HepG2 (cell line): ENCODE results near the gene ATP2A2. TPM values are rescaled to one million over a fixed set of nuclear protein-coding genes. Genes with fewer than 3 reads are reported as not detected.

Source experiments
- CHD4 ChIP-seq: fragments of 200-600 bp; sonication (generic); IDR thresholded peaks from 2 replicates; pipeline ENCODE4 v1.7.0; 2017; ENCODE audit warnings: mild to moderate bottlenecking, low read length, borderline replicate concordance
- GATAD2A ChIP-seq: IDR thresholded peaks from 2 replicates; pipeline ENCODE4 v1.6.1; 2016
- MBNL3 ChIP-seq: fragments of 250-450 bp; sonication (Bioruptor Pico); conservative IDR thresholded peaks from 2 replicates; pipeline ENCODE4 v1.8.0; 2022; ENCODE audit warnings: mild to moderate bottlenecking, inconsistent platforms
- NR2C2 ChIP-seq: sonication (generic); formaldehyde crosslinking; IDR thresholded peaks from 2 replicates; pipeline ENCODE4 v1.4.0; 2020; ENCODE audit warnings: missing genetic modification reagents, mild to moderate bottlenecking, moderate library complexity, borderline replicate concordance
- PCBP2 ChIP-seq: fragments of 200-400 bp; formaldehyde crosslinking; optimal IDR thresholded peaks from 2 replicates; pipeline ENCODE3; 2018; ENCODE audit warnings: low read length, low read depth; ENCODE audit not compliant: poor library complexity, severe bottlenecking
- SP4 ChIP-seq: sonication (generic); formaldehyde crosslinking; IDR thresholded peaks from 2 replicates; pipeline ENCODE4 v1.8.1; 2023; ENCODE audit warnings: mild to moderate bottlenecking, missing genetic modification reagents
- XBP1 ChIP-seq: sonication (generic); formaldehyde crosslinking; IDR thresholded peaks from 2 replicates; pipeline ENCODE4 v1.5.0; 2020; ENCODE audit warnings: missing genetic modification reagents
- ZFAT ChIP-seq: sonication (generic); formaldehyde crosslinking; conservative IDR thresholded peaks from 2 replicates; pipeline ENCODE4 v1.8.1; 2023; ENCODE audit warnings: missing genetic modification reagents, inconsistent platforms
- ZNF850 ChIP-seq: sonication (generic); formaldehyde crosslinking; conservative IDR thresholded peaks from 2 replicates; pipeline ENCODE4 v1.9.0; 2021; ENCODE audit warnings: mild to moderate bottlenecking, missing genetic modification reagents
- polyA plus RNA-seq, 8 experiments: library from polyadenylated mRNA; depleted of rRNA in 3 of 8; stranded (reverse) in 7 of 8; unstranded in 1 of 8; fragments of >200 nt; fragmentation: Illumina TruSeq in 4 of 8; extraction: Trizol in 4 of 8; gene quantifications; 2 replicates each; pipeline versions ENCODE4 v1.2.1 to v1.2.3, GENCODE V29; 2011 to 2016; ENCODE audit warnings: low read depth in 4 of 8, missing spikeins in 1 of 8, mixed read lengths in 1 of 8; ENCODE audit not compliant: insufficient read depth in 1 of 8
- total RNA-seq, 5 experiments: library from RNA; depleted of rRNA; stranded (reverse); fragments of >200 nt; fragmentation: Illumina TruSeq; extraction: Trizol; gene quantifications; 2 replicates each; pipeline ENCODE4 v1.2.3, GENCODE V29; 2016; ENCODE audit warnings: low read depth in 1 of 5
- TF ChIP-seq, protein P1 (sequence below): sonication (generic); formaldehyde crosslinking; IDR thresholded peaks from 2 replicates; pipeline ENCODE4 v1.9.0; 2021; ENCODE audit warnings: missing genetic modification reagents, borderline replicate concordance
- TF ChIP-seq, protein P2 (sequence below): sonication (generic); formaldehyde crosslinking; IDR thresholded peaks from 2 replicates; pipeline ENCODE4 v1.4.0; 2020; ENCODE audit warnings: low read depth, missing genetic modification reagents
- TF ChIP-seq, protein P3 (sequence below): sonication (generic); formaldehyde crosslinking; IDR thresholded peaks from 2 replicates; pipeline ENCODE4 v1.5.0; 2020; ENCODE audit warnings: mild to moderate bottlenecking, missing genetic modification reagents, moderate library complexity
- TF ChIP-seq, protein P4 (sequence below): sonication (generic); formaldehyde crosslinking; IDR thresholded peaks from 2 replicates; pipeline ENCODE4 v1.4.0; 2020; ENCODE audit warnings: missing genetic modification reagents
- TF ChIP-seq, protein P5 (sequence below): IDR thresholded peaks from 2 replicates; pipeline ENCODE4 v1.6.1; 2012; ENCODE audit warnings: low read length, improper control_type of control experiment

ATP2A2 gene
- total and polyA plus RNA-seq, 2 of the 13 experiments (the other 11 are each of a cell fraction or from before 2014, with no cell fraction given), result 35.4 to 85.5 TPM

DNA sequence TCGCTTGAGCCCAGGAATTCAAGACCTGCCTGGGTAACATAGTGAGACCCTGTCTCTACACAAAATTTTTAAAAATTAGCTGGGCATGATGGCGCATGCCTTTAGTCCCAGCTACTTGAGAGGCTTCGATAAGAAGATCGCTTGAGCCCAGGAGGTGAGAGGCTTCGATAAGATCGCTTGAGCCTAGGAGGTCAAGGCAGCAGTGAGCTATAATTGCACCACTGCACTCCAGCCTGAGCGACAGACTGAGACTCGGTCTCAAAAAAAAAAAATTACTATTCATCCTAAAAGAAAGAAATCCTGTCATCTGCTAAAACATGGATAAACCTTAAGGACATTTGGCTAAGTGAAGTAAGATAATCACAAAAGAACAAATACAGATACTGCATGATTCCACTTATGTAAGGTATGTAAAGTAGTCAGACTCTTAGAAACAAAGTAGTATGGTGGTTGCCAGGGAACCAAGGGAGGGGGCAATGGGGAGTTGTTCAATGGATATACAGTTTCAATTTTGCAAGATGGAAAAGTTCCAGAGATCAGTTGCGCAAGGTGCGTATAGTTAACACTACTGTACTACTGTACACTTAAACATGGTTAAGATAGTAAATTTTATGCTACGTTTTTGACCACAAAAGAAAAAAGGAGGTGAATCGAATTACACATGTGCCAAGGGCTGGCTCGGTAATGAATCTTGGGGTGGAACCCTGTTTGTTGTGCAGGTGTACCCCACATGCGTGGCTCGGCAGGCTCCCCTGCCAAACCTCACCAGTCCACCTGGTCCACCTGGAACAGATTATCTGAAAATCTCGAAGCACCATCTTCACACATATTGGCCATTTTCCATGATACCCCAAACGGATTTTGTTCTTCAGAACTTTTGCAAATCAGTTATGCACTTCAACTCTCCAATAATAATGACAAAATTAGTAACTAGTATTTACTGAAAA lies 18.3 kb upstream of the ATP2A2 start (continued):
- TF ChIP-seq, protein P1, sequence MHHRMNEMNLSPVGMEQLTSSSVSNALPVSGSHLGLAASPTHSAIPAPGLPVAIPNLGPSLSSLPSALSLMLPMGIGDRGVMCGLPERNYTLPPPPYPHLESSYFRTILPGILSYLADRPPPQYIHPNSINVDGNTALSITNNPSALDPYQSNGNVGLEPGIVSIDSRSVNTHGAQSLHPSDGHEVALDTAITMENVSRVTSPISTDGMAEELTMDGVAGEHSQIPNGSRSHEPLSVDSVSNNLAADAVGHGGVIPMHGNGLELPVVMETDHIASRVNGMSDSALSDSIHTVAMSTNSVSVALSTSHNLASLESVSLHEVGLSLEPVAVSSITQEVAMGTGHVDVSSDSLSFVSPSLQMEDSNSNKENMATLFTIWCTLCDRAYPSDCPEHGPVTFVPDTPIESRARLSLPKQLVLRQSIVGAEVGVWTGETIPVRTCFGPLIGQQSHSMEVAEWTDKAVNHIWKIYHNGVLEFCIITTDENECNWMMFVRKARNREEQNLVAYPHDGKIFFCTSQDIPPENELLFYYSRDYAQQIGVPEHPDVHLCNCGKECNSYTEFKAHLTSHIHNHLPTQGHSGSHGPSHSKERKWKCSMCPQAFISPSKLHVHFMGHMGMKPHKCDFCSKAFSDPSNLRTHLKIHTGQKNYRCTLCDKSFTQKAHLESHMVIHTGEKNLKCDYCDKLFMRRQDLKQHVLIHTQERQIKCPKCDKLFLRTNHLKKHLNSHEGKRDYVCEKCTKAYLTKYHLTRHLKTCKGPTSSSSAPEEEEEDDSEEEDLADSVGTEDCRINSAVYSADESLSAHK (CRISPR knock-in tag), result no peak
- TF ChIP-seq CHD4 (peak; percentile 11; the same call in 1 of the 2 replicates), MBNL3 (CRISPR knock-in tag) (no peak), GATAD2A (CRISPR knock-in tag) (peak; percentile 43), ZFAT (no peak), ZNF850 (no peak), NR2C2 (no peak), SP4 (CRISPR knock-in tag) (no peak), XBP1 (CRISPR knock-in tag) (no peak), PCBP2 (no peak)
- TF ChIP-seq, protein P2, sequence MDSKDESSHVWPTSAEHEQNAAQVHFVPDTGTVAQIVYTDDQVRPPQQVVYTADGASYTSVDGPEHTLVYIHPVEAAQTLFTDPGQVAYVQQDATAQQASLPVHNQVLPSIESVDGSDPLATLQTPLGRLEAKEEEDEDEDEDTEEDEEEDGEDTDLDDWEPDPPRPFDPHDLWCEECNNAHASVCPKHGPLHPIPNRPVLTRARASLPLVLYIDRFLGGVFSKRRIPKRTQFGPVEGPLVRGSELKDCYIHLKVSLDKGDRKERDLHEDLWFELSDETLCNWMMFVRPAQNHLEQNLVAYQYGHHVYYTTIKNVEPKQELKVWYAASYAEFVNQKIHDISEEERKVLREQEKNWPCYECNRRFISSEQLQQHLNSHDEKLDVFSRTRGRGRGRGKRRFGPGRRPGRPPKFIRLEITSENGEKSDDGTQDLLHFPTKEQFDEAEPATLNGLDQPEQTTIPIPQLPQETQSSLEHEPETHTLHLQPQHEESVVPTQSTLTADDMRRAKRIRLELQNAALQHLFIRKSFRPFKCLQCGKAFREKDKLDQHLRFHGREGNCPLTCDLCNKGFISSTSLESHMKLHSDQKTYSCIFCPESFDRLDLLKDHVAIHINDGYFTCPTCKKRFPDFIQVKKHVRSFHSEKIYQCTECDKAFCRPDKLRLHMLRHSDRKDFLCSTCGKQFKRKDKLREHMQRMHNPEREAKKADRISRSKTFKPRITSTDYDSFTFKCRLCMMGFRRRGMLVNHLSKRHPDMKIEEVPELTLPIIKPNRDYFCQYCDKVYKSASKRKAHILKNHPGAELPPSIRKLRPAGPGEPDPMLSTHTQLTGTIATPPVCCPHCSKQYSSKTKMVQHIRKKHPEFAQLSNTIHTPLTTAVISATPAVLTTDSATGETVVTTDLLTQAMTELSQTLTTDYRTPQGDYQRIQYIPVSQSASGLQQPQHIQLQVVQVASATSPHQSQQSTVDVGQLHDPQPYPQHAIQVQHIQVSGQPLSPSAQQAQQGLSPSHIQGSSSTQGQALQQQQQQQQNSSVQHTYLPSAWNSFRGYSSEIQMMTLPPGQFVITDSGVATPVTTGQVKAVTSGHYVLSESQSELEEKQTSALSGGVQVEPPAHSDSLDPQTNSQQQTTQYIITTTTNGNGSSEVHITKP (CRISPR knock-in tag), result no peak
- TF ChIP-seq, protein P3, sequence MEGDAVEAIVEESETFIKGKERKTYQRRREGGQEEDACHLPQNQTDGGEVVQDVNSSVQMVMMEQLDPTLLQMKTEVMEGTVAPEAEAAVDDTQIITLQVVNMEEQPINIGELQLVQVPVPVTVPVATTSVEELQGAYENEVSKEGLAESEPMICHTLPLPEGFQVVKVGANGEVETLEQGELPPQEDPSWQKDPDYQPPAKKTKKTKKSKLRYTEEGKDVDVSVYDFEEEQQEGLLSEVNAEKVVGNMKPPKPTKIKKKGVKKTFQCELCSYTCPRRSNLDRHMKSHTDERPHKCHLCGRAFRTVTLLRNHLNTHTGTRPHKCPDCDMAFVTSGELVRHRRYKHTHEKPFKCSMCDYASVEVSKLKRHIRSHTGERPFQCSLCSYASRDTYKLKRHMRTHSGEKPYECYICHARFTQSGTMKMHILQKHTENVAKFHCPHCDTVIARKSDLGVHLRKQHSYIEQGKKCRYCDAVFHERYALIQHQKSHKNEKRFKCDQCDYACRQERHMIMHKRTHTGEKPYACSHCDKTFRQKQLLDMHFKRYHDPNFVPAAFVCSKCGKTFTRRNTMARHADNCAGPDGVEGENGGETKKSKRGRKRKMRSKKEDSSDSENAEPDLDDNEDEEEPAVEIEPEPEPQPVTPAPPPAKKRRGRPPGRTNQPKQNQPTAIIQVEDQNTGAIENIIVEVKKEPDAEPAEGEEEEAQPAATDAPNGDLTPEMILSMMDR, result no peak
- TF ChIP-seq, protein P4, sequence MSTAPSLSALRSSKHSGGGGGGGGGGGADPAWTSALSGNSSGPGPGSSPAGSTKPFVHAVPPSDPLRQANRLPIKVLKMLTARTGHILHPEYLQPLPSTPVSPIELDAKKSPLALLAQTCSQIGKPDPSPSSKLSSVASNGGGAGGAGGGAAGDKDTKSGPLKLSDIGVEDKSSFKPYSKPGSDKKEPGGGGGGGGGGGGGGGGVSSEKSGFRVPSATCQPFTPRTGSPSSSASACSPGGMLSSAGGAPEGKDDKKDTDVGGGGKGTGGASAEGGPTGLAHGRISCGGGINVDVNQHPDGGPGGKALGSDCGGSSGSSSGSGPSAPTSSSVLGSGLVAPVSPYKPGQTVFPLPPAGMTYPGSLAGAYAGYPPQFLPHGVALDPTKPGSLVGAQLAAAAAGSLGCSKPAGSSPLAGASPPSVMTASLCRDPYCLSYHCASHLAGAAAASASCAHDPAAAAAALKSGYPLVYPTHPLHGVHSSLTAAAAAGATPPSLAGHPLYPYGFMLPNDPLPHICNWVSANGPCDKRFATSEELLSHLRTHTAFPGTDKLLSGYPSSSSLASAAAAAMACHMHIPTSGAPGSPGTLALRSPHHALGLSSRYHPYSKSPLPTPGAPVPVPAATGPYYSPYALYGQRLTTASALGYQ (CRISPR knock-in tag), result no peak
- TF ChIP-seq, protein P5, sequence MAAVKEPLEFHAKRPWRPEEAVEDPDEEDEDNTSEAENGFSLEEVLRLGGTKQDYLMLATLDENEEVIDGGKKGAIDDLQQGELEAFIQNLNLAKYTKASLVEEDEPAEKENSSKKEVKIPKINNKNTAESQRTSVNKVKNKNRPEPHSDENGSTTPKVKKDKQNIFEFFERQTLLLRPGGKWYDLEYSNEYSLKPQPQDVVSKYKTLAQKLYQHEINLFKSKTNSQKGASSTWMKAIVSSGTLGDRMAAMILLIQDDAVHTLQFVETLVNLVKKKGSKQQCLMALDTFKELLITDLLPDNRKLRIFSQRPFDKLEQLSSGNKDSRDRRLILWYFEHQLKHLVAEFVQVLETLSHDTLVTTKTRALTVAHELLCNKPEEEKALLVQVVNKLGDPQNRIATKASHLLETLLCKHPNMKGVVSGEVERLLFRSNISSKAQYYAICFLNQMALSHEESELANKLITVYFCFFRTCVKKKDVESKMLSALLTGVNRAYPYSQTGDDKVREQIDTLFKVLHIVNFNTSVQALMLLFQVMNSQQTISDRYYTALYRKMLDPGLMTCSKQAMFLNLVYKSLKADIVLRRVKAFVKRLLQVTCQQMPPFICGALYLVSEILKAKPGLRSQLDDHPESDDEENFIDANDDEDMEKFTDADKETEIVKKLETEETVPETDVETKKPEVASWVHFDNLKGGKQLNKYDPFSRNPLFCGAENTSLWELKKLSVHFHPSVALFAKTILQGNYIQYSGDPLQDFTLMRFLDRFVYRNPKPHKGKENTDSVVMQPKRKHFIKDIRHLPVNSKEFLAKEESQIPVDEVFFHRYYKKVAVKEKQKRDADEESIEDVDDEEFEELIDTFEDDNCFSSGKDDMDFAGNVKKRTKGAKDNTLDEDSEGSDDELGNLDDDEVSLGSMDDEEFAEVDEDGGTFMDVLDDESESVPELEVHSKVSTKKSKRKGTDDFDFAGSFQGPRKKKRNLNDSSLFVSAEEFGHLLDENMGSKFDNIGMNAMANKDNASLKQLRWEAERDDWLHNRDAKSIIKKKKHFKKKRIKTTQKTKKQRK, result no peak
